Loucy (cell line): Measurements from ENCODE around the gene TECPR2.

ENCODE experiments used
- CTCF ChIP-seq: fragments of 200-600 bp; sonication (generic); conservative IDR thresholded peaks from 2 replicates; pipeline ENCODE4 v1.5.1; 2014; ENCODE audit warnings: mild to moderate bottlenecking, antibody characterized with exemption, low read length
- EZH2phosphoT487 ChIP-seq: fragments of 200-600 bp; IDR thresholded peaks from 2 replicates; pipeline ENCODE4 v1.6.1; 2018; ENCODE audit warnings: antibody characterized with exemption, mild to moderate bottlenecking, moderate library complexity, borderline replicate concordance

- TF ChIP-seq CTCF (peak; percentile 43), EZH2phosphoT487 (no peak)
Observed at GRCh38 chr14:102501751-102502315, 139.1 kb downstream of the TECPR2 start.
